OCI-LY1 (cell line): ENCODE measurements around the gene MYO9A.

Experiments used
- CTCF ChIP-seq: fragments of 200-600 bp; sonication (generic), shearing (Covaris generic); IDR thresholded peaks from 2 replicates; pipeline ENCODE4 v1.5.1; 2017; ENCODE audit warnings: mild to moderate bottlenecking, antibody characterized with exemption, low read length, moderate library complexity, mixed read lengths
- EZH2 ChIP-seq: fragments of 200-600 bp; sonication (generic), shearing (Covaris generic); IDR thresholded peaks from 2 replicates; pipeline ENCODE4 v1.8.0; 2017; ENCODE audit warnings: borderline replicate concordance, mixed run types, mild to moderate bottlenecking, antibody characterized with exemption, low read length, moderate library complexity, mixed read lengths

GRCh38 chr15:71962537-71962936 lies 155.4 kb downstream of the MYO9A start:
- TF ChIP-seq CTCF = no peak
- no peak for TF ChIP-seq EZH2
